ENCODE data around the gene CADPS2.

- TF ChIP-seq TOX (CRISPR knock-in tag; IDR thresholded peaks at IDR 0.05; ENCODE audit: borderline replicate concordance) (no peak), ARNTL (CRISPR knock-in tag; IDR thresholded peaks at IDR 0.05; ENCODE audit: borderline replicate concordance, low read depth) (no peak), ZFP30 (CRISPR knock-in tag; IDR thresholded peaks at IDR 0.05) (no peak), CSRNP3 (CRISPR knock-in tag; IDR thresholded peaks at IDR 0.05) (no peak), ISL1 (CRISPR knock-in tag; IDR thresholded peaks at IDR 0.05) (no peak), PATZ1 (CRISPR knock-in tag; IDR thresholded peaks at IDR 0.05; ENCODE audit: borderline replicate concordance) (no peak), RARB (CRISPR knock-in tag; IDR thresholded peaks at IDR 0.05) (no peak)
- TF ChIP-seq, protein P1, sequence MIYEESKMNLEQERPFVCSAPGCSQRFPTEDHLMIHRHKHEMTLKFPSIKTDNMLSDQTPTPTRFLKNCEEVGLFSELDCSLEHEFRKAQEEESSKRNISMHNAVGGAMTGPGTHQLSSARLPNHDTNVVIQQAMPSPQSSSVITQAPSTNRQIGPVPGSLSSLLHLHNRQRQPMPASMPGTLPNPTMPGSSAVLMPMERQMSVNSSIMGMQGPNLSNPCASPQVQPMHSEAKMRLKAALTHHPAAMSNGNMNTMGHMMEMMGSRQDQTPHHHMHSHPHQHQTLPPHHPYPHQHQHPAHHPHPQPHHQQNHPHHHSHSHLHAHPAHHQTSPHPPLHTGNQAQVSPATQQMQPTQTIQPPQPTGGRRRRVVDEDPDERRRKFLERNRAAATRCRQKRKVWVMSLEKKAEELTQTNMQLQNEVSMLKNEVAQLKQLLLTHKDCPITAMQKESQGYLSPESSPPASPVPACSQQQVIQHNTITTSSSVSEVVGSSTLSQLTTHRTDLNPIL (CRISPR knock-in tag; IDR thresholded peaks at IDR 0.05; ENCODE audit: low read depth), result no peak
These were observed 222.5 kb downstream of the CADPS2 start for GRCh38 chr7:122663733-122664132.

All from SK-N-SH treated with all-trans-retinoic acid at 6 μM for 48 hours (cell line).